Stimulated activated naive CD4-positive, alpha-beta T cell (primary cell): ENCODE data around the gene KRTAP4-12.
"Not testable (repeated sequence)": the region's sequence is repeated elsewhere in the genome, so short reads cannot be mapped to it uniquely, and the experiment has no call there.

Experiments used
- DNase-seq, 6 experiments: peaks; one replicate each; lab custom pipeline; 2025; lab: John Stamatoyannopoulos, UW

Gene KRTAP4-12

DNA sequence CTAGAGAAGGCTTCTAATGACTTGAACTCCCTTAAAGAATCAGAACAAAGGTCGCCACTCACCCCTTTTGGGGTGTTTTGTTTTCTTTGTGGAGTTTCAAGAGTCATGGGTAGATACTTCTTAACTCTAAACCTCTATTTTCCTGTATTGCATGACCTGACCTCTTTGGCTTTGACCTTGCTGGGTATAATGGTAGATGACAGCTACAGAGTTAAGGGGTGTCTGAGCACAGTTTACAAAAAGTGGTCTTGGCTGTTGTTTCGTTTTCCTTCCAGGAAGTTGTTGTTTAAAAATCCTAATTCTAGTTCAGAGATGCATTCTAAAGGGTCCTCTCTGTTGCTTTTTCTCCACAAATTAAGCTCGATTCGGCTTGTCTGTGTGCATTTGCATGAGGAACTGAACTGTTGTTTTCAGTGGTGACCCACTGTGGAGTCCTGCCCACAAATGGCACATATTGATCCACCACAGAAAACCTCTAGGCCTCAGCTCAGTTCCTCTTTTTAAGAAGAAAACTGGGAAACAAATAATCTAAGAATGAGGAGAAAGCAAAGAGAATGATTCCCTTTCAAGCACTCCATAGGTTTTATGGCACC lies 35.1 kb downstream of the KRTAP4-12 start:
- not testable (repeated sequence) for DNase-seq

DNA sequence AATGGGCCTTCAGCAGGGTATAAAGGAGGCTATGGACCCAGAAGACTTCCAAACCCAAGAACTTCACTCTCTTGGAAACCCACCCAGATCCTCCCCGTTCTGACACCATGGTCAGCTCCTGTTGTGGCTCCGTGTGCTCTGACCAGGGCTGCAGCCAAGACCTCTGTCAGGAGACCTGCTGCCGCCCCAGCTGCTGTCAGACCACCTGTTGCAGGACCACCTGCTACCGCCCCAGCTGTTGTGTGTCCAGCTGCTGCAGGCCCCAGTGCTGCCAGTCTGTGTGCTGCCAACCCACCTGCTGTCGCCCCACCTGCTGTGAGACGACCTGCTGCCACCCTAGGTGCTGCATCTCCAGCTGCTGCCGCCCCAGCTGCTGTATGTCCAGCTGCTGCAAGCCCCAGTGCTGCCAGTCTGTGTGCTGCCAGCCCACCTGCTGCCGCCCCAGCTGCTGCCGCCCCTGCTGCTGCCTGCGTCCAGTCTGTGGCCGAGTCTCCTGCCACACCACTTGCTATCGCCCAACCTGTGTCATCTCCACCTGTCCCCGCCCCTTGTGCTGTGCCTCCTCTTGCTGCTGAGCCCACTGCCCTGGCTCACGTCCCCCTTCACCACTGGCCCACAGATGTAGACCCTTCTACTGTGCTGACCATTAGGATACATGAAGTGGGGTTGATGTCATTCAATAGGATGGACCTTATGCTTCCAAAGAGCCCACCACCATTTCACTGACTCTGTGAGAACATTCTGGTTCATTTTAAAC lies 39.7 kb downstream of the KRTAP4-12 start, which contains the start of gene KRTAP4-7:
Gene KRTAP4-7 (plus strand): TSS at position 51 of the 757 bp plus-strand sequence. CDS start 57 bp downstream, at position 108.
- DNase-seq, result not testable (repeated sequence)

DNA sequence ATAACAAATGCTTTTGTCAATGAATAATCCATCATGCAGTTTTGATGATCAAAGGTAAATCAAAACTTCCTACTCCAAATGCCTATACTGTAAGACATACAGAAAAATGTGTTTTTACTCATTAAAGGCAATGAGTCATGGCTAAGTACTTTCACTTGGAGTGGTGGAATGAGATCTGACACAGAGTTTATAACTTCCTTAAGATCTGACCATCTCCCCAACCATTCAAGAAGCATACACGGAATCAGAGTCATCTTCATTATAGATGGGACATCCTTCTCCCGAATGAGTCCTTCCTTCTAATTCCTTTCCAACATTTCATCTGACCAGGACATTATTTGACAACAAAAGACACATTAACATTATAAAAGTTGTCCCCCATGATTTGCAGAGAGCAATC lies 40.6 kb downstream of the KRTAP4-12 start:
- not testable (repeated sequence) for DNase-seq

DNA sequence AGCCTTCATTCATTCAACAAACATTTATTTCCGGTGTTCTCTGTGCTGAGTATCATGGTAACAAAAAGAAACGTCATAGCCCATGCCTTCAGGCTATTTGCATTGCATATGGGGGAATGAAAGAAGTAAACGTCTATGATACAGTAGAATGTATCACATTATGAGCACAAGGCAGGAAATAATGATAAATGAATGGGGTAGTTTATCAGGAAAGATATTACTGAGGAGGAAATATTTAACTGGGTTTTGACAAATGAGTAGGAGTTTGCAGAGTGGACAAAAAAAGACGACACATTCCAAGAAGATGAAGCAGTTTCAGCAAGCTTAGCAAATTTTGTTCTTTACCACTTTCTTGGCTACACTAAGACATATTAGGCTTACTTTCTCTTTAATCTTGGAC lies 41.4 kb downstream of the KRTAP4-12 start:
- DNase-seq, result no peak

DNA sequence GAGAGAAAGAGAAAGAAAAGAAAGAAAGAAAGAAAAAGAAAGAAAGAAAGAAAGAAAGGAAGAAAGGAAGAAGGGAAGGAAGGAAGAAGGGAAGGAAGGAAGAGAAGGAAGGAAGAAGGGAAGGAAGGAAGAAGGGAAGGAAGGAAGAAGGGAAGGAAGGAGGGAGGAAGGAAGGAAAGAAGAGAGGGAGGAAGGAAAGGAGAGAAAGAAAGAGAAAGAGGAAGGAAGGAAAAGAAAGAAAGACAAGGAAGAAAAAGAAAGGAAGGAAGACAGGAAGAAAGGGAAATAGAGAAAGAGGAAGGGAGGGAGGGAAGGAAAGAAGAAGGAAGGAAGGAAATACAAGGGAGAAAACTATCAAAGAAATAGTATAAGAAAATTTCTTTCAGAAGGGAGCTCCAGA lies 47.2 kb downstream of the KRTAP4-12 start:
- no peak for DNase-seq

GRCh38 chr17:41073676-41074075 lies 50.3 kb downstream of the KRTAP4-12 start:
- no peak for DNase-seq
